ENCODE results near the gene RAB15.

GRCh38 chr14:64993266-64993930 is 21.3 kb upstream of the RAB15 start:
- TF ChIP-seq CTCF (IDR thresholded peaks at IDR 0.05) (no peak), POLR2AphosphoS5 (IDR thresholded peaks at IDR 0.05) (no peak), EP300 (IDR thresholded peaks at IDR 0.05) (no peak), POLR2A (IDR thresholded peaks at IDR 0.05) (no peak)

Measured in stomach (tissue), 4 donors.